Thoracic aorta (tissue), 2 donors: ENCODE measurements around the gene MEIOB. TPM values are rescaled to one million over a fixed set of nuclear protein-coding genes. Genes with fewer than 3 reads are reported as not detected.
"Not testable (repeated sequence)": the region's sequence is repeated elsewhere in the genome, so short reads cannot be mapped to it uniquely, and the experiment has no call there.

Experiments
- ATAC-seq: fragments of 150-250 bp; one replicate; pipeline ENCODE4 v1.8.0; 2017; ENCODE audit warnings: low read depth; ENCODE audit not compliant: insufficient number of reproducible peaks, low FRiP score
- DNase-seq: peaks from one replicate; pipeline ENCODE4 v3.0.0-alpha.2; 2020; ENCODE audit warnings: low spot score
- H3K27ac ChIP-seq, 2 donors: fragments of 200-600 bp; sonication (generic); 1 replicate in 1 of 2; 2 replicates in 1 of 2; pipeline ENCODE4 v1.5.1; 2016; ENCODE audit warnings: mild to moderate bottlenecking in 2 of 2, moderate library complexity in 2 of 2
- H3K27me3 ChIP-seq: fragments of 200-600 bp; sonication (generic); replicated peaks from 2 replicates; pipeline ENCODE4 v1.6.0; 2016; ENCODE audit warnings: mild to moderate bottlenecking; ENCODE audit not compliant: insufficient read depth
- H3K36me3 ChIP-seq: fragments of 200-600 bp; sonication (generic); one replicate; pipeline ENCODE4 v1.5.1; 2016
- H3K4me1 ChIP-seq, 2 donors: fragments of 200-600 bp; sonication (generic); 1 replicate in 1 of 2; 2 replicates in 1 of 2; pipeline versions ENCODE4 v1.5.1 to v1.6.0; 2016; ENCODE audit warnings: low read depth in 2 of 2, mild to moderate bottlenecking in 1 of 2; ENCODE audit not compliant: control insufficient read depth in 1 of 2
- H3K4me3 ChIP-seq: fragments of 200-600 bp; sonication (generic); 2 replicates; pipeline ENCODE4 v1.5.1; 2016; ENCODE audit warnings: mild to moderate bottlenecking
- H3K9me3 ChIP-seq: fragments of 200-600 bp; sonication (generic); 2 replicates; pipeline ENCODE4 v1.5.1; 2016
- total RNA-seq, 2 donors: library from RNA; depleted of rRNA; stranded (reverse); fragments of >200 nt; gene quantifications; one replicate each; pipeline versions ENCODE4 v1.1.0 to v1.2.3, GENCODE V29; 2016
- TF ChIP-seq, protein P1 (sequence below): fragments of 200-600 bp; sonication (generic); IDR thresholded peaks from one replicate; pipeline ENCODE4 v1.5.1; 2019; ENCODE audit warnings: antibody characterized with exemption

MEIOB gene
- total RNA-seq, 2 donors from 2014 or later: not detected

DNA sequence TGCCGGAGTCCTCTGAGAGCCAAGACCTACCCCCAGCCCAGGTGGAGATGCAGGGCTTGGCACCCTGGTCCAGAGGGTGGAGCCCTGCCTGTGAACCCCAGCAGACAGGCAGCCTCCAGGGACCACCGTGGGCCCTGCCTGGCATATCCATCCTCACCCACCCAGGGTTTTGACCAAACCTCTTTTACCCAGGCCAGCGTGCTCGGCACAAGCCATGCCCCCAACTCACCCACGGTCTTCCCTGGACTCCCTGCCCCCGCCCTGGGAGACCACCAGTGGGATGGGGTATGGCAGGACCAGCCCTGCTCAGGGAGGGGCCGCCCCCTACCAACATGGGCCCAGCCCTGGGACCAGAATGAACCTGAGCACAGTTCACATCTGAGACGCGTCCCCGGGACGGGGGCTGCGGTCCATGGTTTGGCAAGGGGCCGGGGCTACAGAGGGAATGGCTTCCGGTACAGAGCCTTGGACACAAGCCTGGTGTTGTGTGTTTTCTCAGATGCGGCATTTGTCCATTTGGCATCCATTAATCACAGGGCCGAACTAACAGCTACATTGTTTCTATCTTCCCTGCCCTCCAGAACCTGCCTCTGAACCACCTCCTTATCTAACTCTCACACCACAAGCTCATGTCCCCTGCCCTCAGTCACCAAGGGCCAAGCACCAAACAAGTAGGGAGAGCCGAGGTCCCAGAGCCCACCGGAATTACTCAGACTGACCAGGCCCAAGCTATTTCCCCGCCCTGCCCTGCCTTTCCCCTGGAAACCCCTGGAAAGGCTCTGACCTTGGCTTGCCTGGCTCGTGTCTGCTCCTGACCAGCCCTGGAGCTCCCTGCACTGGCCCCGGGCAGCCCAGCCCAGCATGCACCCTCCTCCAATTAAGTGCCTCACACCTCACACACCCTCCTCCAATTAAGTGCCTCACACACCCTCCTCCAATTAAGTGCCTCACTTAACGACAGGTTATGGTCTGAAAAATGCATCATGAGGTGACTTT is 32.2 kb upstream of the MEIOB start:
- Histone ChIP-seq H3K4me3 (no peak overlapping the region), H3K9me3 (no peaks in the 10 kb centered on the region), H3K4me1 (no peaks in the 10 kb centered on the region), H3K27ac (no peak overlapping the region), H3K27me3 (no peaks in the 10 kb centered on the region), H3K36me3 (no peaks in the 10 kb centered on the region)
- ATAC-seq: no peak
- DNase-seq: no peak
- TF ChIP-seq, protein P1, sequence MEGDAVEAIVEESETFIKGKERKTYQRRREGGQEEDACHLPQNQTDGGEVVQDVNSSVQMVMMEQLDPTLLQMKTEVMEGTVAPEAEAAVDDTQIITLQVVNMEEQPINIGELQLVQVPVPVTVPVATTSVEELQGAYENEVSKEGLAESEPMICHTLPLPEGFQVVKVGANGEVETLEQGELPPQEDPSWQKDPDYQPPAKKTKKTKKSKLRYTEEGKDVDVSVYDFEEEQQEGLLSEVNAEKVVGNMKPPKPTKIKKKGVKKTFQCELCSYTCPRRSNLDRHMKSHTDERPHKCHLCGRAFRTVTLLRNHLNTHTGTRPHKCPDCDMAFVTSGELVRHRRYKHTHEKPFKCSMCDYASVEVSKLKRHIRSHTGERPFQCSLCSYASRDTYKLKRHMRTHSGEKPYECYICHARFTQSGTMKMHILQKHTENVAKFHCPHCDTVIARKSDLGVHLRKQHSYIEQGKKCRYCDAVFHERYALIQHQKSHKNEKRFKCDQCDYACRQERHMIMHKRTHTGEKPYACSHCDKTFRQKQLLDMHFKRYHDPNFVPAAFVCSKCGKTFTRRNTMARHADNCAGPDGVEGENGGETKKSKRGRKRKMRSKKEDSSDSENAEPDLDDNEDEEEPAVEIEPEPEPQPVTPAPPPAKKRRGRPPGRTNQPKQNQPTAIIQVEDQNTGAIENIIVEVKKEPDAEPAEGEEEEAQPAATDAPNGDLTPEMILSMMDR: no peak

DNA sequence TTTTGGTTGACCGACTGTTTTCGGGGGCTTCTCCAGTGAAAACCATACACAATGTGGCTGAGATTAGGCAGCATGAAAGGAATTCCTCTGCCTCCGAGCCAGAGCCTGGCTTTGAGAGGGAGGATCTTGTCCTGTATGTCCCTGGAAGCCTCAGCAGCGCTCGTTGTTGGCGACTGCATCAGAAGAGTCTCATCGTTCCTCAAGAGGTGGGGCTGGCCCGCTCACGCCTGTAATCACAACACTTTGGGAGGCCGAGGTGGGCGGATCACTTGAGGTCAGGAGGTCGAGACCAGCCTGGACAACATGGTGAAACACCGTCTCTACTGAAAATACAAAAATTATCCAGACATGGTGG is 31.2 kb upstream of the MEIOB start:
- TF ChIP-seq, protein P1: no peak

DNA sequence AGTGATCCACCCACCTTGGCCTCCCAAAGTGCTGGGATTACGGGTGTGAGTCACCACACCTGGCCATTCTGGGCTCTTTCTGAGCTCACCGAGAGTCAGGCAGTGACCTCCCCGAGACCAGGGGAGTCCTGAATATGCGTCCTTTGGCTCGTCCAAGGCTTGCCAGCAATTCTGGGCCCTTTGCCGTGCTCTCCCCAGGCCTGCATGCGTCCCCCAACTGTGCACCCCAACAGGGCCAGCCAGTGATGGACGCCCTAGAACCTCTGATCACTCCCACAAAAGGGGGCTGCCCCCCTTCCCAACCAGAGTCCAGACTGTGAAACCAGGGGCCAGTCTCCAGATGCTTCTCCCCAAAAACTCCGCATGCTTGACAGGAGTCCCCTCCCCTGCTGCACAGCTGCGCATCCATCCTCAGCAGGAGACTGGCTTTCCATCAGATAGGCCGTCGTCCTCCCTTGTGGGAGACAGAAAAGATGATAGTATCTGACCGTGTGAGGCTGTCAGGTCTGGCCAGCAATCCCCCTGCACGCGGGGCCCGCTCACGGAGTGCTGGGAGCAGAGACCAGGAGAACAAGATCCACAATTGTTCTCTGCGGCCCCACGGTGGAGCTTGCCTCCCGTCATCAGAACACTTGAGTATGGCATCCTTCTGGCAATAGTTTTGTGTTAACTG is 30.7 kb upstream of the MEIOB start:
- H3K9me3 ChIP-seq: no peaks in the 10 kb centered on the region

More for the DNA sequence above, 31.2 kb upstream of the MEIOB start:
- DNase-seq (no peak), ATAC-seq (no peak)
- Histone ChIP-seq H3K4me3 (no peak overlapping the region), H3K36me3 (no peaks in the 10 kb centered on the region), H3K27me3 (no peaks in the 10 kb centered on the region), H3K9me3 (no peaks in the 10 kb centered on the region), H3K27ac (no peak overlapping the region), H3K4me1 (no peaks in the 10 kb centered on the region)

DNA sequence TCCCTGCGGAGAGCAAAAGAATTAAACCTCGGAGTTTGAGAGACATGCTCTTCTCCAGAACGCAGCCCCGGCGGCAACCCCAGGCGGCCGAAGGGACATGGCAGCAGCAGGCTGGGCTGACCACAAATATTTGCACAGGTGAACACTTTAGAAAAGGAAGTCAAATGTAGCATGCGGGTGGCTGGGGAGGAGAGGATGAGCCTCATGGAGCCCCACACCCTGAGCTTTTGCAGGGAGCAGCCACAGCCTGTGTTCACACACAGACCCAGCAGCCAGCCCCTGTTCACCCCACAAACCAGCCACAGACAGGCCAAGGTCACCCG is 28.4 kb upstream of the MEIOB start:
- H3K27ac ChIP-seq: no peak overlapping the region
- ATAC-seq: no peak
- TF ChIP-seq, protein P1: no peak
- no peak overlapping the region for H3K4me3 ChIP-seq
- no peaks in the 10 kb centered on the region for H3K4me1 ChIP-seq
- no peaks in the 10 kb centered on the region for H3K36me3 ChIP-seq
- no peaks in the 10 kb centered on the region for H3K27me3 ChIP-seq
- DNase-seq: no peak
- no peaks in the 10 kb centered on the region for H3K9me3 ChIP-seq

More for the DNA sequence above, 30.7 kb upstream of the MEIOB start:
- DNase-seq (no peak), ATAC-seq (no peak)
- H3K27ac ChIP-seq: no peak overlapping the region
- TF ChIP-seq, protein P1: no peak
- no peaks in the 10 kb centered on the region for H3K36me3 ChIP-seq
- H3K4me3 ChIP-seq: no peak overlapping the region
- no peaks in the 10 kb centered on the region for H3K27me3 ChIP-seq
- no peaks in the 10 kb centered on the region for H3K4me1 ChIP-seq

DNA sequence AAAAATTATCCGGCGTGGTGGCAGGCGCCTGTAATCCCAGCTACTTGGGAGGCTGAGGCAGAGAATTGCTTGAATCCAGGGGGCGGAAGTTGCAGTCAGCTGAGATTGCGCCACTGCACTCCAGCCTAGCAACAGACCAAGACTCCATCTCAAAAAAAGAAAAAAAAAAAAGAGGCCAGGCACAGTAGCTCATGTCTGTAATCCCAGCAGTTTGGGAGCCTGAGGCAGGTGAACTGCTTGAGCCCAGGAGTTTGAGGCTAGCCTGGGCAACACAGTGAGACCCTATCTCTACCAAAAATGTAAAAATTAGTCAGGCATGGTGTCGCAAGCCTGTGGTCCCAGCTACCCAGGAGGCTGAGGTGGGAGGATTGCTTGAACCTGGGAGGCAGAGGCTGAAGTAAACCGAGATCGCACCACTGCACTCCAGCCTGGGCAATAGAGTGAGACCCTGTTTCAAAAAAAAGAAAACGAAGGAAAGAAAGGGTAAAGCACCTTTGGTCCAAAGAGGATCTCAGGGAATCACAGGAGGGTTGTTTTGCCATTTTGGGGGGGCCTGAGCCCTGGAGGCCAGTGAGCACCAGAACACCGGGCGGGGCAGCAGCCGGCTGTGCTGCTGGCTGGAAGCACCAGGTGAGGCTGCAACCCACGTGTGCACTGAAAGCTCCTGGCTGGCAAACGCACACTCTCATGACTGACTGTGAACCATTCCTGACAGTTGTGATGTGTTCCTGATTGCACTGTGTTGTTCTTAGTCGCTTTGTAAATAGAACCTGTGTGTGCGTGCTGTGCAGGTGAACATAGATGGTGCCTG is 27.9 kb upstream of the MEIOB start:
- H3K4me3 ChIP-seq: no peak overlapping the region
- no peaks in the 10 kb centered on the region for H3K36me3 ChIP-seq
- H3K4me1 ChIP-seq: no peaks in the 10 kb centered on the region
- DNase-seq: no peak
- H3K9me3 ChIP-seq: no peaks in the 10 kb centered on the region
- TF ChIP-seq, protein P1: no peak
- H3K27ac ChIP-seq: no peak overlapping the region
- no peak for ATAC-seq
- no peaks in the 10 kb centered on the region for H3K27me3 ChIP-seq

DNA sequence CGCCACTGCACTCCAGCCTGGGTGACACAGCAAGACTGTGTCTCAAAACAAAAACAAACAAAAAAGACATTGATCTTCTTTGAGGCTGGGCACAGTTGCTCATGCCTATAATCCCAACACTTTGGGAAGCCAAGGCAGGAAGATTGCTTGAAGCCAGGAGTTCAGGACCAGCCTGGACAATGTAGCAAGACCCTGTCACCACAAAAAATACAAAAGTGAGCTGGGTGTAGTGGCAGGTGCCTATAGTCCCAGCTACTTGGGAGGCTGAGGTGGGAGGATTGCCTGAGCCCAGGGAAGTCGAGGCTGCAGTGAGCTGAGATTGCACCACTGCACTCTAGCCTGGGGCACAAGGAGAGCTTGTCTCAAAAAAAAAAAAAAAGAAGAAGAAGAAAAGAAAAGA is 25.7 kb upstream of the MEIOB start:
- not testable (repeated sequence) for ATAC-seq, H3K9me3 ChIP-seq, H3K4me1 ChIP-seq, DNase-seq, H3K4me3 ChIP-seq, H3K27ac ChIP-seq, H3K27me3 ChIP-seq, H3K36me3 ChIP-seq
